ENCODE data around the gene ZNF570.
A peak's percentile ranks its signal among the peaks of the same experiment; 100 is the strongest.

Gene ZNF570

GRCh38 chr19:37467608-37468090, 1.5 kb upstream of the ZNF570 start:
- Histone ChIP-seq H3K36me3 (ENCODE audit: control insufficient read depth in 2 of 2, insufficient read depth in 1 of 2, low read length in 2 of 2) (peaks cover 41 to 56% of the 10 kb centered on the region in 2 experiments), H3K4me1 (ENCODE audit: control insufficient read depth, insufficient read depth, low read length) (peaks cover 6% of the 10 kb centered on the region; the same call in 1 of the 2 replicates), H3K9me3 (ENCODE audit: control insufficient read depth, insufficient read depth, low read depth, low read length) (peaks cover 24% of the 10 kb centered on the region), H3K4me3 (ENCODE audit: low read depth, low read length) (peak overlapping the region; percentile 63), H3K27ac (ENCODE audit: extremely low read depth, low read depth, low read length) (peak overlapping the region; percentile 88; the same call in 1 of the 2 replicates)
- ChIA-PET CTCF (interaction anchor here (0.6 to 1.1 kb wide), 4 partner anchors 12 to 429 kb away, joined by 3 read pairs; no protein-coding TSS in a partner anchor), POLR2A (interaction anchor here (0.6 to 3.3 kb wide), 18 partner anchors 8 to 978 kb away, joined by 3 to 27 read pairs (median 4); partner anchors contain the start of genes SIPA1L3, WDR87, ZNF345 and ZNF383)
- TF ChIP-seq HOXC10 (CRISPR knock-in tag; IDR thresholded peaks at IDR 0.05) (no peak), ZNF350 (tag by site-specific recombination; IDR thresholded peaks at IDR 0.05) (no peak), REST (tag by site-specific recombination; IDR thresholded peaks at IDR 0.05) (no peak), ZNF549 (tag by site-specific recombination; IDR thresholded peaks at IDR 0.05) (no peak), TRIM28 (IDR thresholded peaks at IDR 0.05; ENCODE audit: borderline replicate concordance, low read length) (no peak), ZNF354C (tag by site-specific recombination; IDR thresholded peaks at IDR 0.05; ENCODE audit: borderline replicate concordance, low read depth) (no peak), ZNF324 (tag by site-specific recombination; IDR thresholded peaks at IDR 0.05) (no peak), ZNF837 (tag by site-specific recombination; IDR thresholded peaks at IDR 0.05) (no peak), ZNF624 (tag by site-specific recombination; IDR thresholded peaks at IDR 0.05) (no peak), ZNF211 (tag by site-specific recombination; IDR thresholded peaks at IDR 0.05; ENCODE audit: low read depth) (no peak), ATF2 (tag by site-specific recombination; IDR thresholded peaks at IDR 0.05; ENCODE audit: low read depth) (peak; percentile 67), SCRT2 (tag by site-specific recombination; IDR thresholded peaks at IDR 0.05) (no peak), ZBTB49 (tag by site-specific recombination; IDR thresholded peaks at IDR 0.05; ENCODE audit: low read depth) (no peak), TSHZ1 (tag by site-specific recombination; IDR thresholded peaks at IDR 0.05; ENCODE audit: borderline replicate concordance) (no peak), ZNF621 (tag by site-specific recombination; IDR thresholded peaks at IDR 0.05) (no peak), ZNF488 (tag by site-specific recombination; IDR thresholded peaks at IDR 0.05) (no peak), ZNF416 (tag by site-specific recombination; IDR thresholded peaks at IDR 0.05) (0 out of 2 replicates have a peak, but pooled peaks have one; percentile 16), ZNF501 (tag by site-specific recombination; IDR thresholded peaks at IDR 0.05) (no peak), ZNF518A (tag by site-specific recombination; conservative IDR thresholded peaks at IDR 0.05; ENCODE audit: low read depth) (peak; percentile 58; the same call in 1 of the 2 replicates)

Measured in HEK293 (cell line).